Posterior vena cava (tissue), 2 donors: ENCODE measurements around the gene KCNJ15. TPM values are rescaled to one million over a fixed set of nuclear protein-coding genes. Genes with fewer than 3 reads are reported as not detected.
A peak's percentile ranks its signal among the peaks of the same experiment; 100 is the strongest.

Experiments
- DNase-seq: peaks from one replicate; pipeline ENCODE4 v3.0.0-alpha.2; 2020; ENCODE audit warnings: low spot score
- intact Hi-C, 2 donors: fragments of 100-400 bp; cut with DNase I; formaldehyde crosslinking; loops; one replicate each; pipeline versions ENCODE4 v1.14.1 to v1.14.2; 2022 to 2023
- total RNA-seq, 2 donors: library from RNA; stranded (reverse); fragmentation: NEBNext Ultra II Directional; extraction: Animal tissue kit (Norgen Biotek cat#: 25700); gene quantifications; one replicate each; pipeline ENCODE4 v1.2.1, GENCODE V29; 2021
- donor health status: DM: yes; HTN: yes; CAD: no.
- donor health status: DM: yes; HTN: yes; CAD: no.

The KCNJ15 gene
- total RNA-seq, 2 donors from 2014 or later: 2.3 to 3.4 TPM

DNA sequence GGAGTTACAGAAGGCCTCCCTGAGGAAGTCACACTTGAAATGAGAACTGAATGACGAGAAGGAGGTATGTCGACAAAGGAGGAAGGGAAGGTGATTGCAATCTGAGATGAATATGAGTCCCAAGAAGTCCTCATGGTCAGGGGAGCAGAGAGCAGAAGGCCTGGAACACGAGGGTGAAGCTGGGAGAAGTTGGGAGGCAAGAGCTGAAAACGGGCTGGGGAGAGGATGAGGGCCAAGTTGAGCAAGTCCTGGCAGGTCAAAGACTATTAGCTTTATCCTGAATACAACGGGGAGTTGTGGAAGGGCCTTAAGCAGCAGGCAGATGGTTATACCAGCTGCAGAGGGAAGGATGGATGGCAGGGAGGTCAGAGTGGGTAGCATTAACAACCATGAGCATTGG, 89.5 kb downstream of the KCNJ15 start:
- DNase-seq: no peak
- intact Hi-C loops: no loop called here

DNA sequence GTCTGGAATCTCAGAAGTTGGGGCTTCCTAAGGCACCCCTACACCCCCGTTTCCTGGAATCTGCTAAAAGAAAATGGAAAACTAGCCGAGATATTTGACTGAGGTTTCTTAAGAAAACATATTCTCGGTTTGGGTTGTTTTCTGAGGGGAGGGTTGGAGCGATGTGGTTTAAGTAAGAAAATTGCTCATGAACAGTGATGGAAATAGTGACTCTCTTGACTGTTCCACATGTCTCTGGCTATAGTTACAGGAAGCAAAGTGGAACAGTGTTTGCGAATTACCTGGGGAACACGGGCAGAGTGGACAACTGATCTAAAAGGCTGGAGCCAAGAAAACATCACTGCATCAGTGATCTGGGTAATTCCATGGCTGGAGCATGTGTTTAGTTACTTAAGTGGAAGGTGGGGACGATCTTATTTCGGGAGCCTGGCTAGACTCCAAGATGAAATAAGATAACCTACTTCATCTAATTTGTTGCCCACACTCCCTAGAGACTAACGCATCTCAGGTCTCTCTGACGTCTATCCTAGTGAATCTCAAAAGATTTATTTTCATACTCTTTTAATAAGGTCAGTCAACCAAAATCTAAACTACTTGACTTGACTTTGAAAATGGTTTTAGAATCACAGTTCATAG, 92.4 kb downstream of the KCNJ15 start:
- intact Hi-C loops: no loop called here
- DNase-seq: no peak

GRCh38 chr21:38349977-38350376, 93.2 kb downstream of the KCNJ15 start:
- no peak for DNase-seq
- intact Hi-C loops: loop anchor here (5.0 to 10.0 kb wide), 3 partner anchors 133 to 635 kb away; no protein-coding TSS in a partner anchor

DNA sequence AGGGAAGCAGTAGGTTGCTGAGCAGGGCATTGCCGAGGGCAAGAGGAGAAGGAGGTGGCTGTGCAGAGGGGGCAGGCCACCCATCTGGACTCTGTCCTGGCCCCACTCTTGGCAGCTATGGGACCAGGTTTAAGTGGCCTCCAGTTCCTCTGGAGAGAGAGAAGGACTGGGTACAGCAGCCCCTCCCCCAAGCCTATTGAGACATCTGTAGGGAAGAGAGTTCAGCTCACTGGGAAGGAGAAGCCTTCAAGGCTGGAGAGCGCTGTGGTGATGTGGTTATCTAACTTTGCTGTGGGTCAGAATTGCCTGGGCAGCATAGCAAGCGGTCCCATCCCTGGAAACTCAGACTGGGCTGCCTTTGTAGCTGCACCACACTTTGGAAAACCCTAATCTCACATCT, 93.9 kb downstream of the KCNJ15 start:
- intact Hi-C loops: loop anchor here (5.0 to 10.0 kb wide), 3 partner anchors 133 to 636 kb away; no protein-coding TSS in a partner anchor
- no peak for DNase-seq

DNA sequence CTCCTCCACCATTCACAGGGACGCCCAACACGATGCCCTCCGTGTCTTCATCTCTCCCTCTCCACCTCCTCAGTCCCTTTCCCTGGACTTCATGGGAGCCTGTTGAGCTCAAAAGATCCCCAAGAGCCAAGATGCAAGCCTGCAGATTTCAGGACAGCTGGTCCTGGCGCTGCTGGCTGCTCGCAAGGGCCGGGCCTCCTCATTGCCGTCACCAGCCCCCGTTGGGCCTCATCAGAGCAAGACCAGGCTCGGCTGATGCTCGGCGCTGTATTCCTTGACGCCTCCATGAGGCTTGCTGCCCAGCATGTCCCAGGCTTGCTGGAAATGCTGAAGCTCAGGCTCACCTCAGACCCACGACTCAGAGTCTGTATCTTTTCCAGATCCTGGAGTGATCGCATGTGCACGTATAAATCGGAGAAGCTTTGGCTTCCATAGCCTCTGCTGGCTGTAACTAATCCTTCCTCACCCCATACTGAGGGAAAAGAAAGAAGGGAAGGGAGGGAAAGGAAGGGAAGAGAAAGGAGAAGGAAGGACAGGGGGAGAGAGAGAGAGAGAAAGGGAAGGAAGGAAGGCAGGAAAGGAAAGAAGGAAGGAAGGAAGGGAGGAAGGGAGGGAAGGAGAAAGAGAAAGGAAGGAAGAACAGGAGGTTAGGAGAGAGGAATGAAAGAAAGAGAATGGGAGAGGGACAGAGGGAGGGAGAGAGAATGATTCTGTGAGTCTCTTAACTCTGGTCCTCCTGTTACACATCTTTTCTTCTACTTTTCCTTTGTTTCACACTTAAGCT, 94.6 kb downstream of the KCNJ15 start:
- intact Hi-C loops: loop anchor here (5.0 to 10.0 kb wide), 3 partner anchors 134 to 637 kb away; no protein-coding TSS in a partner anchor

DNA sequence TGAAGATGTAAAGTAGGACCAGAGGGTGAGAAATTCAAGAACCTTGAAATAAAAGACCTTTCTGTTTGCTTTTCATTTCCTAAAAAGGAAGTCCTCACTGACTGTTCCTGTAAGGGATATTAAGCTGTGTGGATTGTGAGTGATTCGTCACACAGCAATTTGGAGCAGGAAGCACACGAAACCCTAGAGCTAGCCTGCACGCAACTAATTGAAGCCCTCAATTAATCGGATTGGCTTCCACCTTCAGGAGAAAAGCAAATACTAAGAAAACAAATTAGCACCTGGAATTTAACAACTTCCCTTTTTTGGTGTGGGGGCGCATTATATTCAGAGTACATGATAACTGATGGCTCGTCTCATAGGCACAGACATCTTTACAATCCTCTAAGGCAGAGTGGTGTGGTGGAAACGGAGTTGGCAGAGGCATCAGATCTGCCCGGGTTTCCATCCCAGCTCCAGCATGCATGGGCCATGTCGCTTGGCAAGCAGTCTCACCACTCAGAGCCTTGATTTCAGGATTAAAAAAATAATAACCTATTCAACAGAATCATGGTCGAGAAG, 95.2 kb downstream of the KCNJ15 start:
- intact Hi-C loops: loop anchor here (5.0 to 10.0 kb wide), 3 partner anchors 135 to 637 kb away; no protein-coding TSS in a partner anchor
- DNase-seq: no peak

More for the DNA sequence above, 94.6 kb downstream of the KCNJ15 start:
- DNase-seq: no peak

GRCh38 chr21:38352536-38353219, 95.9 kb downstream of the KCNJ15 start:
- DNase-seq: peak; percentile 89
- intact Hi-C loops: loop anchor here (5.0 to 10.0 kb wide), 3 partner anchors 135 to 638 kb away; no protein-coding TSS in a partner anchor

DNA sequence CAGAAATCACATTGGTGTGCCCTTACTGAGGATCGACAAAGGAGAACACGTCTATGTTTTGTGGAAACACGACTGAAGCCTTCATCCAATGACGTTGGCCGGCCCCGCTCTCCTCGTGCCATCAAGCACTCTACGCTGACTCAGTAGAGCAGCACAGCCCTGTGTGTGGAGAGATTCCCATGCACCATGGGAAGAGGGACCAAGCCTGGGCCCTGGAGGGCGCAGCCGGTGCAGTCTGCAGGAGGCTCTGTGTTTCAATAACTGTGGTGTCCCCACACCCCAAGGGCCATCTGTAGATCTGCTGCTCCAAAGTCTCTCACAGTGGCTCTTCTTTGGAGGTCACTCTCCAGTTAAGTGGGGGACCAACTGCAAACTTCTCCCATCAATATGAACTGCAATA, 97.4 kb downstream of the KCNJ15 start:
- intact Hi-C loops: loop anchor here (5.0 to 10.0 kb wide), 3 partner anchors 137 to 639 kb away; no protein-coding TSS in a partner anchor
- DNase-seq: no peak

DNA sequence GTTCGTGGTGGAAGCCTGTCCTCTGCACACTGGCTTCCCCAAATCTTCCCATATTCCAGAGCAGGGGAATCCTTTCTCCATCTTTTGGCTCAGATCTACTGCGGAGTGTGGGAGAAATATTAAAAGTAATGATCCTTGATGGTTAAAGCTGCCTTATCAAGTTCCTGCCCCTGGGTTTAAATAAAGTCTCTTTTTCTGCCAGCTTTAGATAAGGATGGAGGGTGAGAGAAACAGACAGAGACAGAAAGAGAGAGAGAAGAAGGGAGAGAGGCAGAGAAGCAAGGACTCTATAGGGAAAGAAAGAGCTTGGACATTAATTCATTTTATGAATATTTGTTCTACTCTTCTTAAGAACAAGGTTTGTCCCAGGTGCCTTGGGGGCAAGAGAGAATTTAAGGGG, 98.0 kb downstream of the KCNJ15 start:
- intact Hi-C loops: loop anchor here (5.0 to 10.0 kb wide), 3 partner anchors 137 to 640 kb away; no protein-coding TSS in a partner anchor
- no peak for DNase-seq

- intact Hi-C loops: loop anchor here in 1 of 2 donors (5.0 to 10.0 kb wide), 3 partner anchors 138 to 641 kb away; no protein-coding TSS in a partner anchor
- DNase-seq: no peak
Measured at GRCh38 chr21:38355353-38355752, 98.6 kb downstream of the KCNJ15 start.

GRCh38 chr21:38355992-38356781, 99.4 kb downstream of the KCNJ15 start:
- DNase-seq: peak; percentile 95

More at GRCh38 chr21:38355992-38356781, 99.4 kb downstream of the KCNJ15 start:
- intact Hi-C loops: loop anchor here in 1 of 2 donors (5.0 to 10.0 kb wide), 3 partner anchors 139 to 641 kb away; no protein-coding TSS in a partner anchor

Other genes starting within 250 kb of the KCNJ15 start
- 10 to 100 TPM; 25.8 to 28.6 TPM for gene ERG, start 241.5 kb downstream of the KCNJ15 start, total RNA-seq